Endodermal cell (in vitro differentiated cells): ENCODE measurements around the gene C16orf82. TPM values are rescaled to one million over a fixed set of nuclear protein-coding genes. Genes with fewer than 3 reads are reported as not detected.

ENCODE experiments used
- DNase-seq: peaks from one replicate; pipeline ENCODE4 v3.0.0-alpha.2; 2017
- H3K27ac ChIP-seq: 2 replicates; pipeline ENCODE4 v1.5.1; 2013; ENCODE audit warnings: mild to moderate bottlenecking, low read depth, low read length, moderate library complexity
- H3K27me3 ChIP-seq: 2 replicates; pipeline ENCODE4 v1.6.1; 2013; ENCODE audit warnings: mild to moderate bottlenecking, low read length, moderate library complexity; ENCODE audit not compliant: insufficient read depth, control insufficient read depth, poor library complexity, severe bottlenecking
- H3K36me3 ChIP-seq: 2 replicates; pipeline ENCODE4 v1.7.0; 2013; ENCODE audit warnings: mild to moderate bottlenecking, low read length, moderate library complexity; ENCODE audit not compliant: control insufficient read depth, insufficient read depth
- H3K4me1 ChIP-seq: one replicate; pipeline ENCODE4 v1.7.0; 2013; ENCODE audit warnings: low read length; ENCODE audit not compliant: control insufficient read depth, insufficient read depth
- H3K4me3 ChIP-seq: 2 replicates; pipeline ENCODE4 v1.5.1; 2013; ENCODE audit warnings: mild to moderate bottlenecking, low read length, moderate library complexity
- H3K9ac ChIP-seq: 2 replicates; pipeline ENCODE4 v1.6.1; 2013; ENCODE audit warnings: mild to moderate bottlenecking, low read length, moderate library complexity; ENCODE audit not compliant: poor library complexity, severe bottlenecking; ENCODE audit errors: extremely low read depth
- H3K9me3 ChIP-seq: 2 replicates; pipeline ENCODE4 v1.6.1; 2013; ENCODE audit warnings: mild to moderate bottlenecking, low read length, moderate library complexity; ENCODE audit not compliant: control insufficient read depth
- H3K27ac Mint-ChIP-seq: 2 replicates; pipeline ENCODE4 v1.8.0; 2020; ENCODE audit warnings: mixed read lengths
- H3K27me3 Mint-ChIP-seq: 2 replicates; pipeline ENCODE4 v1.8.0; 2021; ENCODE audit warnings: mild to moderate bottlenecking, mixed read lengths; ENCODE audit not compliant: insufficient read depth
- H3K36me3 Mint-ChIP-seq: 2 replicates; pipeline ENCODE4 v1.8.0; 2020; ENCODE audit warnings: low read depth, mixed read lengths
- H3K4me1 Mint-ChIP-seq: 2 replicates; pipeline ENCODE4 v1.8.0; 2020; ENCODE audit warnings: mixed read lengths
- H3K4me3 Mint-ChIP-seq: 2 replicates; pipeline ENCODE4 v1.8.0; 2020; ENCODE audit warnings: mild to moderate bottlenecking, moderate library complexity, mixed read lengths
- H3K9me3 Mint-ChIP-seq: 2 replicates; pipeline ENCODE4 v1.8.0; 2020; ENCODE audit warnings: mild to moderate bottlenecking, mixed read lengths
- WGBS, 2 experiments: methylation state at CpG; one replicate each; pipeline versions ENCODE4 v1.1.5 to v1.1.7; 2013; ENCODE audit warnings: missing lambda C conversion rate in 2 of 2, mixed read lengths in 1 of 2; ENCODE audit not compliant: insufficient coverage in 1 of 2, insufficient read length in 1 of 2; 5-methylcytosine and 5-hydroxymethylcytosine counted together
- total RNA-seq, 2 donors: library from RNA; stranded (reverse); fragmentation: NEBNext Ultra II Directional in 1 of 2; extraction: Animal tissue kit (Norgen Biotek cat#: 25700) in 1 of 2; gene quantifications; 2 replicates in 1 of 2; 3 replicates in 1 of 2; pipeline ENCODE4 v1.2.1, GENCODE V29; 2021
- TF ChIP-seq, protein P1 (sequence below): fragments of 200-600 bp; sonication (generic); conservative IDR thresholded peaks from 2 replicates; pipeline ENCODE4 v1.5.0; 2021; ENCODE audit warnings: antibody characterized with exemption, mild to moderate bottlenecking

The C16orf82 gene
- total RNA-seq, 2 donors from 2014 or later, result not detected

DNA sequence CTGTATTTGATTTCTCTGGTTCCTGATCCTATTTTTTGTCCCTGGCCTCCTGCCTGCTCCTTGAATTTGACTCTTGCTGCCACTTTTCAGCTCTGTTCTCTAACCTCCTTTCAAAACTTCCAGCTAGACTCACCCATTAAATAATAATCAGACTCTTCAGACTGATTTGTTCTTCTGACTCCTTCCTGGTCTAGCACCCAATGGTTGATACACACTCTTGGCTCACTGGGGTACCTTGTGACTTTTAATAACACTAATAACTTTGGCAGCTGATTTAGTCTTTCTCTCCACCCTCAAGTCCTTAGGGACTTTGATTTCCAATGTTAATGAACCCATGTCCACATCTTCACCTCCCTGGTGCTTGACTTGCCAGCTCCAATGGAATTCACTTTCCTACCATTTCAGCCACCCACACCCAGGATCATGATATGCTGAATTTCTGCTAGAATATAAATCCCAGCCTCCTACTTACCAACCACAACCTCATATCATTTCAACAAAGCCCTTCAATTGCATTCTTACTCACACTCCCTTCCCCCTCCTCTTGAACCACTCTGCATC, 19.7 kb upstream of the C16orf82 start:
- peaks cover 5% of the 10 kb centered on the region for H3K9me3 ChIP-seq
- Mint-ChIP-seq H3K9me3 (no peaks in the 10 kb centered on the region), H3K36me3 (no peaks in the 10 kb centered on the region), H3K27me3 (peaks cover 6% of the 10 kb centered on the region), H3K4me1 (no peaks in the 10 kb centered on the region), H3K27ac (no peak overlapping the region), H3K4me3 (no peak overlapping the region)
- H3K4me3 ChIP-seq, result no peak overlapping the region
- H3K36me3 ChIP-seq, result no peaks in the 10 kb centered on the region
- H3K9ac ChIP-seq, result no peak overlapping the region
- H3K27ac ChIP-seq, result no peak overlapping the region
- TF ChIP-seq, protein P1, sequence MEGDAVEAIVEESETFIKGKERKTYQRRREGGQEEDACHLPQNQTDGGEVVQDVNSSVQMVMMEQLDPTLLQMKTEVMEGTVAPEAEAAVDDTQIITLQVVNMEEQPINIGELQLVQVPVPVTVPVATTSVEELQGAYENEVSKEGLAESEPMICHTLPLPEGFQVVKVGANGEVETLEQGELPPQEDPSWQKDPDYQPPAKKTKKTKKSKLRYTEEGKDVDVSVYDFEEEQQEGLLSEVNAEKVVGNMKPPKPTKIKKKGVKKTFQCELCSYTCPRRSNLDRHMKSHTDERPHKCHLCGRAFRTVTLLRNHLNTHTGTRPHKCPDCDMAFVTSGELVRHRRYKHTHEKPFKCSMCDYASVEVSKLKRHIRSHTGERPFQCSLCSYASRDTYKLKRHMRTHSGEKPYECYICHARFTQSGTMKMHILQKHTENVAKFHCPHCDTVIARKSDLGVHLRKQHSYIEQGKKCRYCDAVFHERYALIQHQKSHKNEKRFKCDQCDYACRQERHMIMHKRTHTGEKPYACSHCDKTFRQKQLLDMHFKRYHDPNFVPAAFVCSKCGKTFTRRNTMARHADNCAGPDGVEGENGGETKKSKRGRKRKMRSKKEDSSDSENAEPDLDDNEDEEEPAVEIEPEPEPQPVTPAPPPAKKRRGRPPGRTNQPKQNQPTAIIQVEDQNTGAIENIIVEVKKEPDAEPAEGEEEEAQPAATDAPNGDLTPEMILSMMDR, result no peak
- peaks cover 19% of the 10 kb centered on the region for H3K27me3 ChIP-seq
- no peak for DNase-seq
- no peaks in the 10 kb centered on the region for H3K4me1 ChIP-seq

DNA sequence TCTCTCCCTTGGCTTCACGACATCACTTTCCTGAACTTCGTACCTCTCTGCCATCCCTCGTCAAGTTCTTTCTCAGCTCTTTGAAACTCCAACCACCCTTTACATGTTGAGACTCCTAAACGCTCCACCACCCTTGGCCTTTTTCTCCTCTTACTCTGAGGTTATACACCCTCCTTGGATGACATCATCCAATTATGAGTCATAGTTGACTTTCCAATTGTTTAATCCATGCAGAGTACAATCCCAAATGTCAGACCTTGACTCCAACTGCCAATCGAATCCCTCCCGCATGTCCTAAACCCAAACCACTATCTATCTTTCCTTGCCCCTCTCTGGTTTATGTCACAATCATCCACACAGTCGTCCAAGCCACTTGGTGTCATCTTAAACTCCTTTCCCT, 18.4 kb upstream of the C16orf82 start:
- TF ChIP-seq, protein P1, result no peak
- Histone ChIP-seq H3K9ac (no peak overlapping the region), H3K27me3 (peaks cover 19% of the 10 kb centered on the region), H3K27ac (no peak overlapping the region), H3K4me3 (no peak overlapping the region), H3K9me3 (peaks cover 5% of the 10 kb centered on the region), H3K36me3 (no peaks in the 10 kb centered on the region), H3K4me1 (no peaks in the 10 kb centered on the region)
- no peaks in the 10 kb centered on the region for H3K9me3 Mint-ChIP-seq
- no peaks in the 10 kb centered on the region for H3K36me3 Mint-ChIP-seq
- WGBS, 2 experiments, result 83 to 93% methylated on average over 7 of the region's 7 CpGs
- no peak overlapping the region for H3K27ac Mint-ChIP-seq
- H3K4me3 Mint-ChIP-seq, result no peak overlapping the region
- peaks cover 11% of the 10 kb centered on the region for H3K27me3 Mint-ChIP-seq
- no peaks in the 10 kb centered on the region for H3K4me1 Mint-ChIP-seq
- no peak for DNase-seq

DNA sequence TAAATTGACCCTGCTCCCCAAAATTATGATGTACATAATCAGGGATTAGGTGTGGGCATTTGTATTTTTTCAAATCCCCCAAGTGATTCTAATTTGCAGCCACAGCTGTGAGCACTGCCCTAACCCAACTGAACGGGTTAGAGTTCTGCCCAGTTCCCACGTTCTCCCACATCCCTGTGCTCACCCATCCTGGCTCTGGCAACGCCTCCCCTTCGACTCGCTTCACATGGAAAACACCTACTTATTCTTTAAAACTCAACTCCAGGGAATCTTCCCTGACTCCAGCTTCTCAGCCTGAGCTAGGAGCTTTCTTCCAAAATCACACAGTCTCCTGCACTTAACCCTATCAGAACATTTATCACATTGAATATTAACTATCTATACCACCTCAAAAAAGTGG, 17.6 kb upstream of the C16orf82 start:
- WGBS, 2 experiments, result 83 to 86% methylated on average over 5 of the region's 5 CpGs
- no peaks in the 10 kb centered on the region for H3K4me1 Mint-ChIP-seq
- DNase-seq, result no peak
- no peaks in the 10 kb centered on the region for H3K36me3 Mint-ChIP-seq
- Histone ChIP-seq H3K9ac (no peak overlapping the region), H3K4me3 (no peak overlapping the region), H3K36me3 (no peaks in the 10 kb centered on the region), H3K27ac (no peak overlapping the region), H3K9me3 (peaks cover 5% of the 10 kb centered on the region), H3K4me1 (no peaks in the 10 kb centered on the region), H3K27me3 (peaks cover 19% of the 10 kb centered on the region)
- H3K4me3 Mint-ChIP-seq, result no peak overlapping the region
- TF ChIP-seq, protein P1, result no peak
- H3K27me3 Mint-ChIP-seq, result peaks cover 11% of the 10 kb centered on the region
- H3K9me3 Mint-ChIP-seq, result no peaks in the 10 kb centered on the region
- H3K27ac Mint-ChIP-seq, result no peak overlapping the region
